GM13977 (cell line): ENCODE data around the gene NMB.

Experiments used
- DNase-seq: peaks from one replicate; pipeline ENCODE4 v3.0.0; 2012; ENCODE audit warnings: low spot score
- CTCF ChIP-seq: IDR thresholded peaks from 2 replicates; pipeline ENCODE4 v1.5.1; 2012; ENCODE audit warnings: mild to moderate bottlenecking, control low read depth; ENCODE audit not compliant: insufficient read depth; ENCODE audit errors: extremely low read depth, missing control alignments
- in situ Hi-C: fragments of 300-500 bp; cut with MboI; formaldehyde crosslinking; loops from one replicate; pipeline ENCODE4 v1.12.0; 2022; ENCODE audit warnings: low sequenced_read_pairs, low pct_unique_long_range_greater_than_20kb, mixed read lengths, inconsistent platforms; ENCODE audit not compliant: unreplicated experiment

NMB gene

DNA sequence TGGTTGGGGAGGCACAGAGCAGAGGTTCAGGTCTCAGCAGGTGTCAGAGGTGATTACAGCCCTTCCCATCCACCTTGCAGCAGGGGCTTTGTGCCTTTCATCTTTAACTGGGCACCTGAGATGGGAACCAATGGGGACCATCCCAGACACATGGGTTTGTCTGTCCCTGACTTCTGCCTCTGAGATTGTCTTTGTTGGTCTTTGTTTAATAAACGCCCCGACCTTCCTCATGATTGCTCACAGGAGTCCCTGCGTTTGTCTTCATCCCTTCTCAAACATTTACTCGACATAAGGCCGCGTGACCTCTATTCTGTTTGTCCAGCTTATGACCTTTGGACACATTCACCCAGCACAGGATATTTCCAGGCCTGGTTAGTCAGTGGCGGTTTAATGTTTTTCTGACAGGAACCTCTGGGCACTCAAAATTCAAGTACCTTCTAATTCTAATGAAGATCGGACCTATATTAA is 51.3 kb downstream of the NMB start:
- in situ Hi-C loops, result no loop called here
- no peak for TF ChIP-seq CTCF
- no peak for DNase-seq

DNA sequence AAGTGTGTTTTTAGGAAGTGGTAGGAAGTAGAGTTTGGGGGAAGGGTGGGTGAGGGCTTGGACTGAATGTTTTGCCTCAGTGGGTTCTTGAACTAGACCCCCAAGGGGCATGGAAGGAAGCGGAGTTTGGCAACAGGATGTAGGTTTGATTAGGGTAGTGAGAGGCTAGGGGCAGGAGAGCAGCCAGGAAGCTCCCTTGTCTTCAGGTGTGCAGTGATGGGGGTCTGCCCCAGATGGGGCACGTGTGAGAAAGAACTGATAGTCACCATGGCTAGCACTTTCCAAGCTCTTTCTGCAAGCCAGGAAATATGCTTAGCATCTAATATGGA is 52.5 kb downstream of the NMB start:
- TF ChIP-seq CTCF, result no peak
- DNase-seq, result no peak
- in situ Hi-C loops, result no loop called here
